T-helper 2 cell treated with Interferon-gamma antibody and Interleukin-4, amounts not matched to agents 5 μg/mL and 100 μg/mL, for 36 hours (primary cell): ENCODE measurements around the gene SEMA4B.
A peak's percentile ranks its signal among the peaks of the same experiment; 100 is the strongest.

Experiments
- DNase-seq: peaks from one replicate; pipeline ENCODE4 v3.0.0; 2021; ENCODE audit warnings: low spot score
- H3K27ac Mint-ChIP-seq: one replicate; pipeline ENCODE4 v1.8.0; 2021; ENCODE audit warnings: mild to moderate bottlenecking, mixed read lengths
- H3K27me3 Mint-ChIP-seq: one replicate; pipeline ENCODE4 v1.8.0; 2021; ENCODE audit warnings: low read depth, mixed read lengths
- H3K36me3 Mint-ChIP-seq: one replicate; pipeline ENCODE4 v1.8.0; 2021; ENCODE audit warnings: low read depth, mixed read lengths
- H3K4me1 Mint-ChIP-seq: one replicate; pipeline ENCODE4 v1.8.0; 2021; ENCODE audit warnings: low read depth, mixed read lengths
- H3K4me3 Mint-ChIP-seq: one replicate; pipeline ENCODE4 v1.8.0; 2022; ENCODE audit warnings: mild to moderate bottlenecking, moderate library complexity, mixed read lengths
- H3K9me3 Mint-ChIP-seq: one replicate; pipeline ENCODE4 v1.8.0; 2021; ENCODE audit warnings: mixed read lengths

The SEMA4B gene

GRCh38 chr15:90205886-90206285 is 4.8 kb downstream of the SEMA4B start:
- Mint-ChIP-seq H3K9me3 (no peaks in the 10 kb centered on the region), H3K4me1 (peaks cover 24% of the 10 kb centered on the region), H3K4me3 (no peak overlapping the region), H3K27me3 (peaks cover 3% of the 10 kb centered on the region), H3K27ac (no peak overlapping the region), H3K36me3 (peaks cover 10% of the 10 kb centered on the region)
- no peak for DNase-seq

- no peaks in the 10 kb centered on the region for H3K9me3 Mint-ChIP-seq
- H3K36me3 Mint-ChIP-seq, result peaks cover 10% of the 10 kb centered on the region
- no peak overlapping the region for H3K4me3 Mint-ChIP-seq
- peaks cover 23% of the 10 kb centered on the region for H3K4me1 Mint-ChIP-seq
- no peak for DNase-seq
- no peak overlapping the region for H3K27ac Mint-ChIP-seq
- peaks cover 3% of the 10 kb centered on the region for H3K27me3 Mint-ChIP-seq
Measured at GRCh38 chr15:90207252-90207651, 6.1 kb downstream of the SEMA4B start.

DNA sequence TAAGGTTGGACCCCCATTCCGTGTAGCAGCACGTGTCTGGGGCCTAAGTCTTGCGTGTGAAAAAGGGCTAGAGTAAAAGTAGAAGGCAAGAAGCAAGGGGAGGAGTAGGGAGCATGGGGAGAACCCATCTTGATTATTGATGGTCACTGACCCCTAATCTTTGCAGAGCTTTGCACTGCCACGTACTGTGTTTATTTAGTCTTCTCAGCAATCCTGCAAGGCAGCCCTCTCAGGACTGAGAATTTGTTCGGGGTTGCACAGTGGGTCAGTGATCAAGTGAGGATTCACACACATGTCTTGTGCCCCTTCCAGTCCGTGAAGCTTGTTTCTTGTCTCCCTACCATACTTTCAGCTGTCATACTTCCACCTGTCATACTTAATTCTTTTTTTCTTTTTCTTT is 7.2 kb downstream of the SEMA4B start:
- peaks cover 16% of the 10 kb centered on the region for H3K4me1 Mint-ChIP-seq
- no peak overlapping the region for H3K4me3 Mint-ChIP-seq
- no peak for DNase-seq
- no peak overlapping the region for H3K27ac Mint-ChIP-seq
- no peaks in the 10 kb centered on the region for H3K9me3 Mint-ChIP-seq
- peaks cover 10% of the 10 kb centered on the region for H3K36me3 Mint-ChIP-seq
- H3K27me3 Mint-ChIP-seq, result no peaks in the 10 kb centered on the region

- no peak overlapping the region for H3K4me3 Mint-ChIP-seq
- H3K27me3 Mint-ChIP-seq, result no peaks in the 10 kb centered on the region
- peak overlapping the region; percentile 42 for H3K27ac Mint-ChIP-seq
- H3K9me3 Mint-ChIP-seq, result no peaks in the 10 kb centered on the region
- H3K36me3 Mint-ChIP-seq, result peaks cover 10% of the 10 kb centered on the region
- DNase-seq, result peak; percentile 31
- peaks cover 16% of the 10 kb centered on the region for H3K4me1 Mint-ChIP-seq
Measured at GRCh38 chr15:90209591-90209990, 8.5 kb downstream of the SEMA4B start.

DNA sequence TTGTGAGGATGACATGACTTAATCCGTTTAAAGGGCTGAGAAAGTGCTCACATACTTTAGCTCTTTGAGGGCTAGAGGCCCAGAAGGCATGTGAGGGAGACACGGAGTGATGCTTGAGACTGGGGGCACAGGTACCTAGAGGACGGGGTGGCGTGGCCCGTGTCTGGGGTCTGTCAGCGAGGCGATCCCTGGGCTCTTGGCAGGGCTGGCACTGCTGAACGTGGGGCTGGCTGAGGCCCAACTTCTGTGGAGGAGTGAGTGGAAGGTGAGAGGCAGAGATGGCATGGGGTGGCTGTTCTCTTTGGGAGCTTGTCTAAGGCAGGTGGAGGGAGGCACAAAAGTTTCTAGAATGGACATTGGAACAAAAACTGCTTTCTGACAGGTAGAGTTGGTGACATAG is 9.5 kb downstream of the SEMA4B start:
- no peaks in the 10 kb centered on the region for H3K9me3 Mint-ChIP-seq
- DNase-seq, result no peak
- H3K36me3 Mint-ChIP-seq, result peaks cover 13% of the 10 kb centered on the region
- no peak overlapping the region for H3K4me3 Mint-ChIP-seq
- H3K27me3 Mint-ChIP-seq, result no peaks in the 10 kb centered on the region
- H3K4me1 Mint-ChIP-seq, result peaks cover 16% of the 10 kb centered on the region
- H3K27ac Mint-ChIP-seq, result no peak overlapping the region

- Mint-ChIP-seq H3K4me3 (no peak overlapping the region), H3K27ac (no peak overlapping the region), H3K9me3 (no peaks in the 10 kb centered on the region), H3K27me3 (no peaks in the 10 kb centered on the region), H3K36me3 (peaks cover 13% of the 10 kb centered on the region), H3K4me1 (peaks cover 16% of the 10 kb centered on the region)
- no peak for DNase-seq
Measured at GRCh38 chr15:90211009-90211408, 9.9 kb downstream of the SEMA4B start.

- Mint-ChIP-seq H3K27me3 (no peaks in the 10 kb centered on the region), H3K27ac (no peak overlapping the region), H3K9me3 (no peaks in the 10 kb centered on the region), H3K4me1 (peaks cover 16% of the 10 kb centered on the region), H3K4me3 (no peak overlapping the region), H3K36me3 (peaks cover 13% of the 10 kb centered on the region)
- DNase-seq, result no peak
Measured at GRCh38 chr15:90211440-90212143, 10.5 kb downstream of the SEMA4B start.

GRCh38 chr15:90212221-90213098 is 11.3 kb downstream of the SEMA4B start:
- DNase-seq, result no peak
- Mint-ChIP-seq H3K9me3 (no peaks in the 10 kb centered on the region), H3K4me1 (peaks cover 16% of the 10 kb centered on the region), H3K27me3 (no peaks in the 10 kb centered on the region), H3K4me3 (no peak overlapping the region), H3K27ac (no peak overlapping the region), H3K36me3 (peaks cover 13% of the 10 kb centered on the region)

DNA sequence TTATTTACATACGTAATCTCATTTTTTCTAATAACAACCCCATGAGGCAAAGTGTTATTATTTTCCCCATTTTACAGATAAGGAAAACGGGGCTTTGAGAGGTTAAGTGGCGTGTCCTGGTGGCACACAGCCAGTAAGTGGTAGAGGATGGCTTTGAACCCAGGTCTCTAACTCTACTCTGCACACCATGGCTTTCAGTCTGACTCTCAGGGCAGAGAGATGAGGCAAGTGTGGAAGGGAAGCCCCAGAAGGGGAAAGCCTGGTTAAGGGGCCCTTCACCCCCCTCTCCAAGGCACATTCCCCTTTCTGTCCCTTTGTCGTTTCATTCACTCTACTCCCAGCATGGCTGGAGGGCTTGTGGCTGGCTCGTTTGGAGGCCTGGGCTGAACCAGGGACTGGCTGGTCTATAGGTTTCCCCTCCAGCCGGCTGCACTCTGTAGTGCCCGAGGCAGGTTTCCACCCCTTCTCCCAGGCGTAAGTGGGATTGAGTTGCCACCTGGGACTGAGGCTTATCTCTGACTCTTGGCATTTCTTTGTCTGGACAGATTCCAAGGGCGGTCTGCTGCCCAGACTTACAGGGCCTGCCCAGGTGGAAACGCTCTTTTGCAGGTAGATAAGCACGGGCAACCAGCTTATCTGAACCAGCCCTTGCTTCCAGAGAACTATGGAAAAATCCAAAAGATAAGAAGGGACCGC is 12.1 kb downstream of the SEMA4B start:
- DNase-seq, result no peak
- H3K9me3 Mint-ChIP-seq, result no peaks in the 10 kb centered on the region
- H3K27me3 Mint-ChIP-seq, result no peaks in the 10 kb centered on the region
- H3K4me3 Mint-ChIP-seq, result no peak overlapping the region
- no peak overlapping the region for H3K27ac Mint-ChIP-seq
- peaks cover 13% of the 10 kb centered on the region for H3K36me3 Mint-ChIP-seq
- peaks cover 16% of the 10 kb centered on the region for H3K4me1 Mint-ChIP-seq

- no peak for DNase-seq
- Mint-ChIP-seq H3K27ac (no peak overlapping the region), H3K27me3 (no peaks in the 10 kb centered on the region), H3K36me3 (peaks cover 12% of the 10 kb centered on the region), H3K4me1 (peaks cover 17% of the 10 kb centered on the region), H3K9me3 (no peaks in the 10 kb centered on the region), H3K4me3 (no peak overlapping the region)
Measured at GRCh38 chr15:90213818-90214204, 12.7 kb downstream of the SEMA4B start.

DNA sequence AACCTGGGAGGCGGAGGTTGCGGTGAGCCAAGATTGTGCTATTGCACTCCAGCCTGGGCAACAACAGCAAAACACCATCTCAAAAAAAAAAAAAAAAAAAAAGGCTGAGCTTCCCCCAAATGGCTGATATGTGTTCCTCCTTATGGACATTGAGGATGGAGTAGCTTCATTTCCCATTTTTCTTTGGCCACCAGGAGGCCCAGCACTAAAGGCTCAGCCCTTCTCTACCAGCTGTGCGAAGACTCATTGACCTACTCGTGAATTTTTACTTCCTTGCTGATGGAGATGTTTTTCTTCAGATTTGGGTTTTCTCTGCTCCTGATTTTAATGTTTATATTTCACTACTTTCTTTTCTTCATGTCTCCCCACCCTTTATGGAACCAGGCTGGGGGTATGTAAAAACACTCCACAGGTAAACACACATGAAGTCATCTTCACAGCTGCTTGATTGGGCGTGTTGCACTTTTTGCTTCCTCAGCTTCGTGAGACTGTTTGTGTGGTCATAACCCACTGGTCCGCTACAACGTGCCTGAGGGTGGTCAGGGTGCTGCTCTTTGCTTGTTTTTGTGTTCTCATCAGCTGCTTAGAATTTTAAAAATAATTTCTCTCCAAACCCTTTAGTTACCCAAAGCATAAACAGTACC is 13.5 kb downstream of the SEMA4B start:
- H3K4me1 Mint-ChIP-seq, result peaks cover 16% of the 10 kb centered on the region
- no peak overlapping the region for H3K27ac Mint-ChIP-seq
- no peaks in the 10 kb centered on the region for H3K27me3 Mint-ChIP-seq
- no peaks in the 10 kb centered on the region for H3K9me3 Mint-ChIP-seq
- no peak for DNase-seq
- H3K36me3 Mint-ChIP-seq, result peaks cover 8% of the 10 kb centered on the region
- no peak overlapping the region for H3K4me3 Mint-ChIP-seq

- H3K4me3 Mint-ChIP-seq, result no peak overlapping the region
- peaks cover 8% of the 10 kb centered on the region for H3K4me1 Mint-ChIP-seq
Measured at GRCh38 chr15:90217671-90218394, 16.7 kb downstream of the SEMA4B start.

GRCh38 chr15:90219421-90220141 is 18.5 kb downstream of the SEMA4B start:
- DNase-seq, result peak; percentile 32
- peaks cover 6% of the 10 kb centered on the region for H3K36me3 Mint-ChIP-seq
- H3K4me1 Mint-ChIP-seq, result peaks cover 8% of the 10 kb centered on the region
- peak overlapping the region; percentile 13 for H3K27ac Mint-ChIP-seq
- H3K27me3 Mint-ChIP-seq, result no peaks in the 10 kb centered on the region
- H3K9me3 Mint-ChIP-seq, result no peaks in the 10 kb centered on the region
- no peak overlapping the region for H3K4me3 Mint-ChIP-seq

More at GRCh38 chr15:90217671-90218394, 16.7 kb downstream of the SEMA4B start:
- Mint-ChIP-seq H3K27me3 (no peaks in the 10 kb centered on the region), H3K36me3 (peaks cover 3% of the 10 kb centered on the region), H3K27ac (no peak overlapping the region), H3K9me3 (no peaks in the 10 kb centered on the region)
- DNase-seq, result no peak
